Measurements from ENCODE around the gene PRCC. TPM values are rescaled to one million over a fixed set of nuclear protein-coding genes. Genes with fewer than 3 reads are reported as not detected.

The PRCC gene
- total and polyA plus RNA-seq, 2 of the 4 experiments (the other 2 are of a cell fraction): 10.6 to 59.6 TPM

DNA sequence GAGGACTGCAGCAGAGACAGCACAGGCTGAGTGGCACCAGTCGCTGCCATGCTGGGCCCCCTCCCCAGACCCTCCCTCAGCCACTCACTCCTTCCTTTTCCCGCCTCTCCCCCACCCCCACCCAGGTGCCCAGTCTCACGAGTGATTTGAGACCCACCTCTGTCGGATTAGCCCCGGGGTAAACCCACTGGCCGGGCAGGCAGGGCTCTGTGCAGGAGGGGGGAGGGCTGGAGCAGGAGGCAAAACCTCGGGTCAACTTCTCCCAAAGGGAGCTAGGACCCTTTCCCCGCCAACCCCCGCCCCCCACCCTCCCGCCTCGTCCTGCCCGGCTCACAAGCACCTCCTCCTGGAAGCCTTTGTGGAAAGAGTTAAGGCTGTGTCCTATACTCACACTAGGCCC lies 23.0 kb upstream of the PRCC start (continued):
- TF ChIP-seq, protein P1, sequence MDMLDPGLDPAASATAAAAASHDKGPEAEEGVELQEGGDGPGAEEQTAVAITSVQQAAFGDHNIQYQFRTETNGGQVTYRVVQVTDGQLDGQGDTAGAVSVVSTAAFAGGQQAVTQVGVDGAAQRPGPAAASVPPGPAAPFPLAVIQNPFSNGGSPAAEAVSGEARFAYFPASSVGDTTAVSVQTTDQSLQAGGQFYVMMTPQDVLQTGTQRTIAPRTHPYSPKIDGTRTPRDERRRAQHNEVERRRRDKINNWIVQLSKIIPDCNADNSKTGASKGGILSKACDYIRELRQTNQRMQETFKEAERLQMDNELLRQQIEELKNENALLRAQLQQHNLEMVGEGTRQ (IDR thresholded peaks at IDR 0.05; ENCODE audit: low read depth, low read length): no peak
- no peak for TF ChIP-seq BHLHE40 (IDR thresholded peaks at IDR 0.05; ENCODE audit: low read depth, low read length)

DNA sequence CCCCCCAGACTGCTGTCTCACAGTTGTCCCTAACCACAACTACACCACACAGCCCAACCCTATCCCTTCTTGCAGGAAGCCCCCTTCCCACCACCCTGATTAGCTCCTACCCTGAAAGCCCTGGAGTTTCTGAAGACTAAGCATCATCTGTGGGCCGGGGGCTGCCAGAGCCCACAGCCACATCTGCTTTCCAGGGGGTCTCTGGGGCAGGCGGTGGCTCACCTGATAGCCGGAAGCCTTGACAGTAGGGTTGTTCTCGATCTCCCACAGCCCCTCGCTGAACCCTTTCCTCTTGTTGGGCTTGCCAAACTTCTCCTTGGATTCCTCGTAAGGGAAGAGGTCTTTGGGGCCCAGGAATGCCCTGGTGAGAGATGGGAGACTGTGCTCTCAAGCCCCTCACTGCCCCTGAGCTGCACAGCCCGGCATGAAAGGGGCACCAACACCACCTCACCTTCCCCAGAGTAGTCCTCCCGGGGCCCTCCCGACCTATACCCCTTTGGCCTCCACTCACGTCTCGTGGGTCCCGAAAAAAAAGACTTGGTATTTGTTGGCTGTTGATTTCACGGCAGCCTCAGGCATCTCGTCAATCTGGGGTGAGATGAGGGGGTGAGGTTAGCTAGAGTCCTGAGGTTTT lies 22.4 kb upstream of the PRCC start:
- H2AFZ ChIP-seq (replicated peaks; ENCODE audit: low read length, poor library complexity): no peak overlapping the region
- no peak overlapping the region for H4K5ac ChIP-seq (ENCODE audit: low read depth, low read length)
- peaks cover 22% of the 10 kb centered on the region; the same call in 1 of the 2 replicates for H3K9me1 ChIP-seq (ENCODE audit: insufficient read depth, low read length)
- H2AK5ac ChIP-seq (ENCODE audit: low read depth, low read length): no peak overlapping the region
- in situ Hi-C loops (cut with MboI; ENCODE audit: low sequenced_read_pairs) (no loop called here), dilution Hi-C loops (cut with HindIII; ENCODE audit: low sequenced_read_pairs, unreplicated experiment) (no loop called here), intact Hi-C loops (cut with micrococcal nuclease) (no loop called here)
- no peak overlapping the region for H4K8ac ChIP-seq (ENCODE audit: low read depth in 2 of 2, low read length in 2 of 2)
- ChIA-PET CTCF (no interaction called here), POLR2A (ENCODE audit: unreplicated experiment) (no interaction called here)
- no peaks in the 10 kb centered on the region for H3K27me3 ChIP-seq (ENCODE audit: control insufficient read depth, insufficient read depth, low read length)
- no peak overlapping the region for H2BK120ac ChIP-seq (ENCODE audit: low read depth, low read length)
- ATAC-seq (ENCODE audit: low read depth) (no peak), DNase-seq (no peak)
- H2BK15ac ChIP-seq (ENCODE audit: low read depth, low read length): no peak overlapping the region
- WGBS, 2 experiments (ENCODE audit: extremely low coverage in 2 of 2, insufficient read length in 1 of 2): no CpG with 5 or more reads among the region's 14 CpGs
- H3K18ac ChIP-seq (ENCODE audit: low read depth, low read length): no peak overlapping the region
- H3K56ac ChIP-seq (ENCODE audit: extremely low read depth, insufficient read depth, low read length): no peak overlapping the region
- H4K91ac ChIP-seq (ENCODE audit: insufficient read depth, low read depth, low read length): no peak overlapping the region
- H3K14ac ChIP-seq (replicated peaks; ENCODE audit: low read depth, low read length): no peak overlapping the region
- H3K4me3 ChIP-seq (ENCODE audit: insufficient read depth, low read depth, low read length): no peak overlapping the region
- H3K27ac ChIP-seq (ENCODE audit: insufficient read depth, low read length): no peak overlapping the region
- no peak overlapping the region for H3K23ac ChIP-seq (ENCODE audit: low read depth, low read length)
- H2BK20ac ChIP-seq (ENCODE audit: low read depth, low read length): no peak overlapping the region
- TF ChIP-seq CEBPB (IDR thresholded peaks at IDR 0.05; ENCODE audit: low read depth, low read length) (no peak), FOS (IDR thresholded peaks at IDR 0.05; ENCODE audit: low read depth, low read length) (no peak), RCOR1 (IDR thresholded peaks at IDR 0.05; ENCODE audit: insufficient replicate concordance, low read length) (no peak), CHD1 (IDR thresholded peaks at IDR 0.05; ENCODE audit: low read depth, low read length) (no peak), RFX5 (IDR thresholded peaks at IDR 0.05; ENCODE audit: low read depth, low read length) (no peak)
- TF ChIP-seq, protein P1 (IDR thresholded peaks at IDR 0.05; ENCODE audit: low read depth, low read length): no peak
- H3K9ac ChIP-seq (ENCODE audit: low read depth, low read length): no peak overlapping the region
- H2BK5ac ChIP-seq (ENCODE audit: low read depth, low read length, poor library complexity, severe bottlenecking): no peak overlapping the region
- 0 out of 2 replicates have a peak, but pooled peaks cover 11% of the 10 kb centered on the region for H4K20me1 ChIP-seq (ENCODE audit: insufficient read depth, low read length)
- no peak overlapping the region for H2AK9ac ChIP-seq (replicated peaks; ENCODE audit: low read depth, low read length, poor library complexity)
- BruUV-seq (replicated peaks): no TSS peak
- H3K4me2 ChIP-seq (ENCODE audit: low read depth, low read length): no peak overlapping the region
- H3K36me3 ChIP-seq (ENCODE audit: control insufficient read depth, insufficient read depth, low read length): peaks cover 22% of the 10 kb centered on the region
- peaks cover 33% of the 10 kb centered on the region for H3K4me1 ChIP-seq (ENCODE audit: control insufficient read depth, insufficient read depth, low read length)
- H3K4ac ChIP-seq (ENCODE audit: low read depth, low read length): no peak overlapping the region
- H3K9me3 ChIP-seq (ENCODE audit: control insufficient read depth, insufficient read depth, low read length): no peaks in the 10 kb centered on the region
- peaks cover 6 to 76% of the 10 kb centered on the region in 2 experiments; a peak in 3 of 4 replicates for H3K79me1 ChIP-seq (ENCODE audit: low read depth in 1 of 2, low read length in 2 of 2)

All from IMR-90 (cell line).